Measurements from ENCODE around the gene ACOT12. TPM values are rescaled to one million over a fixed set of nuclear protein-coding genes. Genes with fewer than 3 reads are reported as not detected.

The ACOT12 gene
- total and polyA plus RNA-seq, 8 donors: 0.06 to 0.44 (median 0.40) TPM; not detected in 5

- Histone ChIP-seq H3K27ac (no peak overlapping the region), H3K9me3 (no peaks in the 10 kb centered on the region), H3K36me3 (no peaks in the 10 kb centered on the region), H3K27me3 (no peaks in the 10 kb centered on the region), H3K4me3 (no peak overlapping the region), H3K4me1 (no peaks in the 10 kb centered on the region)
- WGBS, 2 donors: 95 to 97% methylated on average over 2 of the region's 2 CpGs
- ATAC-seq (no peak), DNase-seq (no peak), FAIRE-seq (no peak)
- TF ChIP-seq CTCF (IDR thresholded peaks at IDR 0.05): no peak
- intact Hi-C loops (cut with DNase I): no loop called here
Observed at GRCh38 chr5:81371354-81371876, 22.5 kb downstream of the ACOT12 start.

GRCh38 chr5:81370912-81371311, 23.0 kb downstream of the ACOT12 start:
- ATAC-seq (no peak), DNase-seq (no peak), FAIRE-seq (no peak)
- intact Hi-C loops (cut with DNase I): no loop called here
- Histone ChIP-seq H3K27ac (no peak overlapping the region), H3K9me3 (no peaks in the 10 kb centered on the region), H3K36me3 (no peaks in the 10 kb centered on the region), H3K4me3 (no peak overlapping the region), H3K27me3 (no peaks in the 10 kb centered on the region), H3K4me1 (no peaks in the 10 kb centered on the region)
- TF ChIP-seq CTCF (IDR thresholded peaks at IDR 0.05): no peak

DNA sequence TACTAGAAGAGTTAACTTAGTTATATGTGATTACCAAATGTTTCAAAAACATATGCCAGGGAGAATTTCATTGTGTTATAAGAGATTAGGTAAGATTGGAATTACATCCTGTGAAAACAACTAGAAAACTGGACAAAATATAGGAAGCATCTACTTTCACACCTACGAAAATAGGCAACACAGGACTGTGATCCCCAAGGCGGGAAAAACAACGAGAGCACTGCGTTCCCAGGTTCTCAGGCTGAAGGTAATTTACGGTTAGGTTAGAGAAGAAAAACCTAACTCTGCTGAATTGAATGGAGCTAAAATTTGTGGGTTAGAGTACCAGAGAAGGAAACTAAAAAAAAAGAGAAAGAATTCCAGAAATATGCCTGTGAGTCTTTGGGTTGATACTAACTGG, 28.4 kb downstream of the ACOT12 start:
- WGBS, 2 donors: 85 to 87% methylated on average over 5 of the region's 5 CpGs
- intact Hi-C loops (cut with DNase I): no loop called here

GRCh38 chr5:81363093-81363871, 30.7 kb downstream of the ACOT12 start:
- no peak overlapping the region for H3K27ac ChIP-seq
- FAIRE-seq (no peak), DNase-seq (no peak), ATAC-seq (no peak)
- H3K4me3 ChIP-seq: no peak overlapping the region
- H3K36me3 ChIP-seq: no peaks in the 10 kb centered on the region
- H3K4me1 ChIP-seq: peaks cover 0 to 3% (median 0%) of the 10 kb centered on the region in 3 donors
- no peaks in the 10 kb centered on the region for H3K9me3 ChIP-seq
- 40 to 43% methylated on average over 4 of the region's 4 CpGs for WGBS, 2 donors
- intact Hi-C loops (cut with DNase I): no loop called here
- no peak for TF ChIP-seq CTCF (IDR thresholded peaks at IDR 0.05)
- no peaks in the 10 kb centered on the region for H3K27me3 ChIP-seq

More for the DNA sequence above, 28.4 kb downstream of the ACOT12 start:
- no peak for TF ChIP-seq CTCF (IDR thresholded peaks at IDR 0.05)
- no peak overlapping the region for H3K4me3 ChIP-seq
- H3K9me3 ChIP-seq: no peaks in the 10 kb centered on the region
- ATAC-seq (no peak), FAIRE-seq (no peak), DNase-seq (no peak)
- H3K27ac ChIP-seq: no peak overlapping the region
- H3K36me3 ChIP-seq: no peaks in the 10 kb centered on the region
- H3K27me3 ChIP-seq: no peaks in the 10 kb centered on the region
- peaks cover 0 to 3% (median 0%) of the 10 kb centered on the region in 3 donors for H3K4me1 ChIP-seq

DNA sequence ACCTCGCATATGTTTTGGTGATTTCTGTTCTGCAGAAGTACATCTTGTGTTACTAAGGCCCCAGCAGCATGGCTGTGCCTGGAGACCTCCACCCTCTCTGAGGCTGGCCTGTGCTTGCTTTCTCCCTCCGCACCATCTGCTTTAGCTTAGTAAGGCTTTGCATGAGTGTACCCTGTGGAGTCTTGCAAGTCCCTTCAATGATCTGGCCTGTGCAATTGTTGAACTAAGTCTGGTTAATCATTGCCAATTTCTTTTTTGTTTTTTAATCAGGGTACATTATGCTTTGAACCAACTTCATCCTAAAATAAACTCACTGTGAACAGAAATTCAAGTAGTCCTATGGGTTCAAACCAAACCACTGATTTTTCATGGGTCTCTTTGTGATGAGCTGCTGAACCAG, 32.3 kb downstream of the ACOT12 start:
- no peak for ATAC-seq

More for the DNA sequence above, 32.3 kb downstream of the ACOT12 start:
- TF ChIP-seq CTCF (IDR thresholded peaks at IDR 0.05): no peak
- Histone ChIP-seq H3K36me3 (no peaks in the 10 kb centered on the region), H3K27me3 (no peaks in the 10 kb centered on the region), H3K4me3 (no peak overlapping the region), H3K4me1 (peaks cover 0 to 3% (median 0%) of the 10 kb centered on the region in 3 donors), H3K27ac (no peak overlapping the region), H3K9me3 (no peaks in the 10 kb centered on the region)
- intact Hi-C loops (cut with DNase I): no loop called here
- DNase-seq: no peak
- no peak for FAIRE-seq
- WGBS, 2 donors: 90 to 93% methylated on average over 2 of the region's 2 CpGs
